Right atrium auricular region (tissue), 2 donors: ENCODE data around the gene JMJD1C. TPM values are rescaled to one million over a fixed set of nuclear protein-coding genes. Genes with fewer than 3 reads are reported as not detected.

Experiments used
- DNase-seq: peaks from one replicate; pipeline ENCODE4 v3.0.0-alpha.2; 2019; ENCODE audit warnings: low spot score
- H3K27ac ChIP-seq, 2 donors: fragments of 200-600 bp; sonication (generic); 1 replicate in 1 of 2; 2 replicates in 1 of 2; pipeline ENCODE4 v1.5.1; 2016 to 2019
- H3K27me3 ChIP-seq, 2 donors: fragments of 200-600 bp; sonication (generic); one replicate each; pipeline versions ENCODE4 v1.5.1 to v1.6.0; 2017 to 2019
- H3K36me3 ChIP-seq: fragments of 200-600 bp; sonication (generic); one replicate; pipeline ENCODE4 v1.5.1; 2016
- H3K4me1 ChIP-seq, 2 donors: fragments of 200-600 bp; sonication (generic); one replicate each; pipeline versions ENCODE4 v1.5.1 to v1.6.0; 2017 to 2019
- H3K4me3 ChIP-seq, 2 donors: fragments of 200-600 bp; sonication (generic); 1 replicate in 1 of 2; 2 replicates in 1 of 2; pipeline ENCODE4 v1.5.1; 2017 to 2019; ENCODE audit warnings: mild to moderate bottlenecking in 1 of 2, moderate library complexity in 1 of 2
- H3K9me3 ChIP-seq, 2 donors: fragments of 200-600 bp; sonication (generic); one replicate each; pipeline ENCODE4 v1.5.1; 2019
- total RNA-seq, 2 donors: library from RNA; depleted of rRNA; stranded (reverse); fragments of >200 nt; gene quantifications; one replicate each; pipeline ENCODE4 v1.1.0, GENCODE V29; 2016
- TF ChIP-seq, protein P1 (sequence below), 2 donors: fragments of 200-600 bp; sonication (generic); IDR thresholded peaks; one replicate each; pipeline ENCODE4 v1.5.1; 2019; ENCODE audit warnings: antibody characterized with exemption in 2 of 2

JMJD1C gene
- total RNA-seq, 2 donors from 2014 or later, result 45.5 to 57.6 TPM

DNA sequence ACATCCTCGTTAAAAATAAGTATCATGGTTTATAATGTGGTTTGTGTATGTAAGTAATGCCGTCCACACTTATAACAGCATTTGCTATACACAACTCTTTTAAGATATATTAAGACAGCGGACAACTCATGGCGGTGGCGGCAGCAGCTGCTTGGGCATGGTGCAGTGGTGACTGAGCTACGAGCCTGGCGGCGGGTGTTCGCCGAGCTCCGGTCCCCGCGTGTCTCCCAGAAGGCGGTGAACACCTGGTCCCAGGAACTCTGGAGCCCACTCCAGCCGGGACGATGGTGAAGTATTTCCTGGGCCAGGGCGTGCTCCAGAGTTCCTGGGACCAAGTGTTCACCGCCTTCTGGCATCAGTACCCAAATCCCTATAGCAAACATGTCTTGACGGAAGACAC is 38.8 kb downstream of the JMJD1C start:
- Histone ChIP-seq H3K4me1 (peaks cover 0 to 49% of the 10 kb centered on the region in 2 donors), H3K4me3 (no peak overlapping the region), H3K9me3 (no peaks in the 10 kb centered on the region), H3K27me3 (no peaks in the 10 kb centered on the region), H3K27ac (no peak overlapping the region), H3K36me3 (no peaks in the 10 kb centered on the region)
- TF ChIP-seq, protein P1, sequence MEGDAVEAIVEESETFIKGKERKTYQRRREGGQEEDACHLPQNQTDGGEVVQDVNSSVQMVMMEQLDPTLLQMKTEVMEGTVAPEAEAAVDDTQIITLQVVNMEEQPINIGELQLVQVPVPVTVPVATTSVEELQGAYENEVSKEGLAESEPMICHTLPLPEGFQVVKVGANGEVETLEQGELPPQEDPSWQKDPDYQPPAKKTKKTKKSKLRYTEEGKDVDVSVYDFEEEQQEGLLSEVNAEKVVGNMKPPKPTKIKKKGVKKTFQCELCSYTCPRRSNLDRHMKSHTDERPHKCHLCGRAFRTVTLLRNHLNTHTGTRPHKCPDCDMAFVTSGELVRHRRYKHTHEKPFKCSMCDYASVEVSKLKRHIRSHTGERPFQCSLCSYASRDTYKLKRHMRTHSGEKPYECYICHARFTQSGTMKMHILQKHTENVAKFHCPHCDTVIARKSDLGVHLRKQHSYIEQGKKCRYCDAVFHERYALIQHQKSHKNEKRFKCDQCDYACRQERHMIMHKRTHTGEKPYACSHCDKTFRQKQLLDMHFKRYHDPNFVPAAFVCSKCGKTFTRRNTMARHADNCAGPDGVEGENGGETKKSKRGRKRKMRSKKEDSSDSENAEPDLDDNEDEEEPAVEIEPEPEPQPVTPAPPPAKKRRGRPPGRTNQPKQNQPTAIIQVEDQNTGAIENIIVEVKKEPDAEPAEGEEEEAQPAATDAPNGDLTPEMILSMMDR (IDR thresholded peaks at IDR 0.05), result no peak
- DNase-seq, result no peak

DNA sequence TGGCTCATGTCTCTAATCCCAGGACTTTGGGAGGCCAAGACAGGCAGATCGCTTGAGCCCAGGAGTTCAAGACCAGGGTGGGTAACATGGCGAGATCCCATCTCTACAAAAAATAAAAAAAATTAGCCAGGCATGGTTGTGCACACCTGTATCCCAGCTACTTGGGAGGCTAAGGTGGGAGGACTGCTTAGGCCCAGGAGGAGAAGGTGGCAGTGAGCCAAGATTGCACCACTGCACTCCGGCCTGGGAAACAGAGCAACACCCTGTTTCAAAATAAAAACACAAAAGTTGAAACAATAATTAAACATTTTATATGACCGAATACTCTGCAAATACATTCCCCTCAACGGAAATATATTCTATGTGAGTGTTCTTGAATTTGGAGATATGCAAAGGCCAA is 40.3 kb downstream of the JMJD1C start:
- no peak overlapping the region for H3K27ac ChIP-seq
- peaks cover 0 to 42% of the 10 kb centered on the region in 2 donors for H3K4me1 ChIP-seq
- TF ChIP-seq, protein P1 (IDR thresholded peaks at IDR 0.05), result no peak
- H3K27me3 ChIP-seq, result no peaks in the 10 kb centered on the region
- DNase-seq, result no peak
- no peaks in the 10 kb centered on the region for H3K36me3 ChIP-seq
- no peak overlapping the region for H3K4me3 ChIP-seq
- no peaks in the 10 kb centered on the region for H3K9me3 ChIP-seq

DNA sequence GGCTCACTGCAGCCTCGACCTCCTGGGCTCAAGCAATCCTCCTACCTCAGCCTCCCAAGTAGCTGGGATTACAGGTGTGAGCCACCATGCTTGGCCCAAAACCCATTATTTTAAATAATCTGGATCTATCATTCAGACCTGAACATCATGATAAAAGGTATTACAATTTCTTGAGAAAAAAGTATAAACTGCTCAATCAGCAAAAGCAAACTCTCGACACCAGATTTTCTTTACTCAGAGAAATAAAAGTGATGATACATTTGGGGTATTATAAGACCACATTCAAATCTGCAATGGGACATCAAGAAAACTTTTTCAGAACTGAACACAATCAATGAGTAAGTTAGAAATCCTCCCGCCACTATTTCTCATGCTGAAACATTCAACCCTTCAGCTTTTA is 41.2 kb downstream of the JMJD1C start:
- DNase-seq, result no peak

DNA sequence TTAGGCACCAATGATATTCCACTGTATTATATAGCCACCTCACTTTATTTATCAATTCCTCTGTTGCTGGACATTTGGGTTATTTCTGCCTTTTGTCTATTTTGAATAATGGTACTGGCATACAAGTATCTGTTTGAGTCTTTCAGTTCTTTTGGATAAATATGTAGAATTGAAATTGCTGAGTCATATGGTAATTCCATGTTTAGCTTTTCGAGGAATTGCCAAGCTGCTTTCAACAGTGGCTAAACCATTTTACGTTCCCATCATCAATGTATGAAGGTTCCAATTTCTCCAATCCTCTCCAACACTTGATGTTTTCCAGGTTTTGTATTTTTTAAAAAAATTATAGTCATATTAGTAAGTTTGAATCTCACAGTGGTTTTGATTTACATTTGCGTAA is 42.3 kb downstream of the JMJD1C start:
- H3K27me3 ChIP-seq, result no peaks in the 10 kb centered on the region
- H3K9me3 ChIP-seq, result no peaks in the 10 kb centered on the region
- H3K4me1 ChIP-seq, result peaks cover 0 to 22% of the 10 kb centered on the region in 2 donors
- no peaks in the 10 kb centered on the region for H3K36me3 ChIP-seq
- DNase-seq, result no peak
- H3K4me3 ChIP-seq, result no peak overlapping the region
- no peak overlapping the region for H3K27ac ChIP-seq
- TF ChIP-seq, protein P1 (IDR thresholded peaks at IDR 0.05), result no peak

More for the DNA sequence above, 41.2 kb downstream of the JMJD1C start:
- Histone ChIP-seq H3K4me3 (no peak overlapping the region), H3K36me3 (no peaks in the 10 kb centered on the region), H3K9me3 (no peaks in the 10 kb centered on the region), H3K27ac (no peak overlapping the region), H3K27me3 (no peaks in the 10 kb centered on the region), H3K4me1 (peaks cover 0 to 33% of the 10 kb centered on the region in 2 donors)
- TF ChIP-seq, protein P1 (IDR thresholded peaks at IDR 0.05), result no peak

DNA sequence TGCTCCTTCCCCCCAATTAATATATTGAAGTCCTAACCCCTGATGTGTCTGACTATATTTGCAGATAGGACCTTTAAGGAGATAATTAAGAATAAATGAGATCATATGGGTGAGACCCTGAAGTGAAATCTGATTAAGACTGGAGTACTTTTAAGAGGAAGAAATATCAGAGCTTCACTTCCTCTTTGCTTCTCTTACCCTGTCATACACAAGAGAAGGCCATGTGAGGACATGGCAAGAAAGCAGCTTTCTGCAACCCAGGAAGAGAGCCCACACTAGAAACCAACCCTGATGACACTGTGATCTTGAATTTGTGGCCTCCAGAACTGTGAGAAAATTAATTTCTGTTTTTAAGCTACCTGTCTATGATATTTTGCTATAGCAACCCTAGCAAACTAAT is 44.2 kb downstream of the JMJD1C start:
- Histone ChIP-seq H3K4me1 (peaks cover 0 to 33% of the 10 kb centered on the region in 2 donors), H3K27me3 (no peaks in the 10 kb centered on the region), H3K27ac (no peak overlapping the region), H3K9me3 (no peaks in the 10 kb centered on the region), H3K4me3 (no peak overlapping the region), H3K36me3 (no peaks in the 10 kb centered on the region)
- no peak for DNase-seq
- TF ChIP-seq, protein P1 (IDR thresholded peaks at IDR 0.05), result no peak

DNA sequence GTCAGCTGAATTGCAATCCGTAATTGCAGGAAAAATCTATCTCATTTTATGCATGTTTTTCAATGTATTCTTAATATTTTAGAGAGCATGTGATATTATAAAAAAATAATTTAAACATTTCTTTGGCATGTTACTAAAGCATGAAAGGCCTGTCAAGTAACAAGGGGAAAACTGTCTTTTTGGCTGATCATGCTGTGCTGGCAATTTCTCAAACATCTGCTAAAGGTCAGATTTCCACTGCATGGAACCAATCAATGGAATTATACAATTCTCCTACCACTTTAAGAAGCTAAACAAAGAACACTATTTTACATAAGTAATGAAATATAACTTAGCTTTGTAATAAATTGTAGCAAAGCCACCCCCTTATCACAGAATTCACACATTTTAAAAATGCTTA is 49.4 kb downstream of the JMJD1C start:
- no peaks in the 10 kb centered on the region for H3K27me3 ChIP-seq
- TF ChIP-seq, protein P1 (IDR thresholded peaks at IDR 0.05), result no peak

More for the DNA sequence above, 49.4 kb downstream of the JMJD1C start:
- H3K9me3 ChIP-seq, result no peaks in the 10 kb centered on the region
- peaks cover 0 to 31% of the 10 kb centered on the region in 2 donors for H3K4me1 ChIP-seq
- no peak for DNase-seq
- H3K27ac ChIP-seq, result no peak overlapping the region
- no peak overlapping the region for H3K4me3 ChIP-seq
- no peaks in the 10 kb centered on the region for H3K36me3 ChIP-seq
